ENCODE measurements around the gene VSTM2B.

VSTM2B gene

GRCh38 chr19:29478578-29479565, 46.9 kb upstream of the VSTM2B start:
- Histone ChIP-seq H3K14ac (ENCODE audit: low read length) (peak overlapping the region; percentile 13), H3K4me2 (ENCODE audit: insufficient read depth, low read length, poor library complexity, severe bottlenecking) (no peak overlapping the region), H3K23ac (ENCODE audit: low read depth, low read length, poor library complexity) (peak overlapping the region; percentile 76), H3K18ac (ENCODE audit: low read length) (peak overlapping the region; percentile 62), H3K4me1 (ENCODE audit: control insufficient read depth in 2 of 2, insufficient read depth in 1 of 2, low read depth in 1 of 2, low read length in 2 of 2) (no peaks in the 10 kb centered on the region), H3K9me3 (replicated peaks in 1 of 2; ENCODE audit: control insufficient read depth in 2 of 2, insufficient read depth in 1 of 2, low read depth in 1 of 2, low read length in 2 of 2) (peaks cover 0 to 4% of the 10 kb centered on the region in 2 donors), H3K27ac (replicated peaks; ENCODE audit: low read length) (no peak overlapping the region), H2AK5ac (ENCODE audit: low read depth, low read length) (peak overlapping the region; percentile 40), H2AFZ (ENCODE audit: low read length) (no peak overlapping the region), H3K9ac (ENCODE audit: low read depth, low read length, poor library complexity) (peak overlapping the region; percentile 25), H2BK12ac (ENCODE audit: low read length) (no peak overlapping the region), H4K8ac (ENCODE audit: low read depth, low read length) (no peak overlapping the region), H3K4me3 (ENCODE audit: low read length in 2 of 2) (no peak overlapping the region), H2BK15ac (ENCODE audit: low read length) (peak overlapping the region; percentile 82), H3K27me3 (ENCODE audit: control insufficient read depth in 3 of 3, insufficient read depth in 3 of 3, low read depth in 1 of 3, low read length in 3 of 3) (peaks cover 0 to 7% (median 0%) of the 10 kb centered on the region in 3 experiments), H2BK120ac (ENCODE audit: low read depth, low read length) (no peak overlapping the region), H4K91ac (ENCODE audit: low read depth, low read length, poor library complexity) (no peak overlapping the region), H2BK5ac (ENCODE audit: low read length) (no peak overlapping the region), H3K36me3 (replicated peaks in 1 of 2; ENCODE audit: control insufficient read depth in 2 of 2, insufficient read depth in 2 of 2, low read length in 2 of 2) (no peaks in the 10 kb centered on the region), H3K4ac (ENCODE audit: low read length) (no peak overlapping the region), H3K79me1 (ENCODE audit: low read depth, low read length) (no peaks in the 10 kb centered on the region)
- no CpG with 5 or more reads among the region's 34 CpGs for WGBS, 2 donors (ENCODE audit: extremely low coverage in 2 of 2, insufficient read length in 2 of 2, insufficient replicate concordance in 1 of 2)
- peak; percentile 43 for DNase-seq (ENCODE audit: low spot score)

- Histone ChIP-seq H3K9me3 (replicated peaks in 1 of 2; ENCODE audit: control insufficient read depth in 2 of 2, insufficient read depth in 1 of 2, low read depth in 1 of 2, low read length in 2 of 2) (peaks cover 0 to 4% of the 10 kb centered on the region in 2 donors), H4K8ac (ENCODE audit: low read depth, low read length) (no peak overlapping the region), H2BK5ac (ENCODE audit: low read length) (no peak overlapping the region), H2BK12ac (ENCODE audit: low read length) (no peak overlapping the region), H4K91ac (ENCODE audit: low read depth, low read length, poor library complexity) (no peak overlapping the region), H2BK15ac (ENCODE audit: low read length) (no peak overlapping the region), H3K4me3 (ENCODE audit: low read length in 2 of 2) (no peak overlapping the region), H3K4me2 (ENCODE audit: insufficient read depth, low read length, poor library complexity, severe bottlenecking) (no peak overlapping the region), H3K4me1 (ENCODE audit: control insufficient read depth in 2 of 2, insufficient read depth in 1 of 2, low read depth in 1 of 2, low read length in 2 of 2) (no peaks in the 10 kb centered on the region), H3K23ac (ENCODE audit: low read depth, low read length, poor library complexity) (no peak overlapping the region), H3K36me3 (replicated peaks in 1 of 2; ENCODE audit: control insufficient read depth in 2 of 2, insufficient read depth in 2 of 2, low read length in 2 of 2) (no peaks in the 10 kb centered on the region), H3K27me3 (ENCODE audit: control insufficient read depth in 3 of 3, insufficient read depth in 3 of 3, low read depth in 1 of 3, low read length in 3 of 3) (peaks cover 0 to 4% (median 0%) of the 10 kb centered on the region in 3 experiments), H3K18ac (ENCODE audit: low read length) (no peak overlapping the region), H2AFZ (ENCODE audit: low read length) (no peak overlapping the region), H2AK5ac (ENCODE audit: low read depth, low read length) (no peak overlapping the region), H3K14ac (ENCODE audit: low read length) (no peak overlapping the region), H3K27ac (replicated peaks; ENCODE audit: low read length) (no peak overlapping the region), H3K4ac (ENCODE audit: low read length) (no peak overlapping the region), H3K79me1 (ENCODE audit: low read depth, low read length) (no peaks in the 10 kb centered on the region), H3K9ac (ENCODE audit: low read depth, low read length, poor library complexity) (no peak overlapping the region), H2BK120ac (ENCODE audit: low read depth, low read length) (no peak overlapping the region)
- no peak for DNase-seq (ENCODE audit: low spot score)
- WGBS, 2 donors (ENCODE audit: extremely low coverage in 2 of 2, insufficient read length in 2 of 2, insufficient replicate concordance in 1 of 2), result no CpG with 5 or more reads among the region's 3 CpGs
Observed at GRCh38 chr19:29479941-29480340, 45.9 kb upstream of the VSTM2B start.

- H3K4ac ChIP-seq (ENCODE audit: low read length), result no peak overlapping the region
- peak overlapping the region; percentile 32 for H2BK5ac ChIP-seq (ENCODE audit: low read length)
- no peak overlapping the region for H3K4me3 ChIP-seq (ENCODE audit: low read length in 2 of 2)
- no peaks in the 10 kb centered on the region for H3K4me1 ChIP-seq (ENCODE audit: control insufficient read depth in 2 of 2, insufficient read depth in 1 of 2, low read depth in 1 of 2, low read length in 2 of 2)
- no peak overlapping the region for H4K8ac ChIP-seq (ENCODE audit: low read depth, low read length)
- H4K91ac ChIP-seq (ENCODE audit: low read depth, low read length, poor library complexity), result no peak overlapping the region
- no peak overlapping the region for H3K27ac ChIP-seq (replicated peaks; ENCODE audit: low read length)
- H3K36me3 ChIP-seq (replicated peaks in 1 of 2; ENCODE audit: control insufficient read depth in 2 of 2, insufficient read depth in 2 of 2, low read length in 2 of 2), result no peaks in the 10 kb centered on the region
- no peak for DNase-seq (ENCODE audit: low spot score)
- H2BK120ac ChIP-seq (ENCODE audit: low read depth, low read length), result no peak overlapping the region
- H2BK12ac ChIP-seq (ENCODE audit: low read length), result no peak overlapping the region
- peaks cover 0 to 4% (median 0%) of the 10 kb centered on the region in 3 experiments for H3K27me3 ChIP-seq (ENCODE audit: control insufficient read depth in 3 of 3, insufficient read depth in 3 of 3, low read depth in 1 of 3, low read length in 3 of 3)
- WGBS, 2 donors (ENCODE audit: extremely low coverage in 2 of 2, insufficient read length in 2 of 2, insufficient replicate concordance in 1 of 2), result no CpG with 5 or more reads among the region's 7 CpGs
- H3K79me1 ChIP-seq (ENCODE audit: low read depth, low read length), result no peaks in the 10 kb centered on the region
- no peak overlapping the region for H3K4me2 ChIP-seq (ENCODE audit: insufficient read depth, low read length, poor library complexity, severe bottlenecking)
- H2AFZ ChIP-seq (ENCODE audit: low read length), result no peak overlapping the region
- no peak overlapping the region for H2BK15ac ChIP-seq (ENCODE audit: low read length)
- H3K9me3 ChIP-seq (replicated peaks in 1 of 2; ENCODE audit: control insufficient read depth in 2 of 2, insufficient read depth in 1 of 2, low read depth in 1 of 2, low read length in 2 of 2), result peaks cover 0 to 4% of the 10 kb centered on the region in 2 donors
- peak overlapping the region; percentile 5 for H2AK5ac ChIP-seq (ENCODE audit: low read depth, low read length)
- no peak overlapping the region for H3K18ac ChIP-seq (ENCODE audit: low read length)
- H3K9ac ChIP-seq (ENCODE audit: low read depth, low read length, poor library complexity), result no peak overlapping the region
- peak overlapping the region; percentile 37 for H3K23ac ChIP-seq (ENCODE audit: low read depth, low read length, poor library complexity)
- peak overlapping the region; percentile 59 for H3K14ac ChIP-seq (ENCODE audit: low read length)
Observed at GRCh38 chr19:29480507-29480906, 45.3 kb upstream of the VSTM2B start.

- no peak overlapping the region for H4K91ac ChIP-seq (ENCODE audit: low read depth, low read length, poor library complexity)
Observed at GRCh38 chr19:29482855-29483640, 42.7 kb upstream of the VSTM2B start.

More at GRCh38 chr19:29482855-29483640, 42.7 kb upstream of the VSTM2B start:
- Histone ChIP-seq H3K79me1 (ENCODE audit: low read depth, low read length) (no peaks in the 10 kb centered on the region), H2AK5ac (ENCODE audit: low read depth, low read length) (no peak overlapping the region), H3K4me3 (ENCODE audit: low read length in 2 of 2) (no peak overlapping the region), H3K4ac (ENCODE audit: low read length) (no peak overlapping the region), H3K9ac (ENCODE audit: low read depth, low read length, poor library complexity) (no peak overlapping the region), H3K9me3 (replicated peaks in 1 of 2; ENCODE audit: control insufficient read depth in 2 of 2, insufficient read depth in 1 of 2, low read depth in 1 of 2, low read length in 2 of 2) (peaks cover 0 to 4% of the 10 kb centered on the region in 2 donors), H3K27ac (replicated peaks; ENCODE audit: low read length) (no peak overlapping the region), H2BK15ac (ENCODE audit: low read length) (no peak overlapping the region), H3K14ac (ENCODE audit: low read length) (no peak overlapping the region), H3K36me3 (replicated peaks in 1 of 2; ENCODE audit: control insufficient read depth in 2 of 2, insufficient read depth in 2 of 2, low read length in 2 of 2) (no peaks in the 10 kb centered on the region), H2BK120ac (ENCODE audit: low read depth, low read length) (no peak overlapping the region), H4K8ac (ENCODE audit: low read depth, low read length) (no peak overlapping the region), H3K18ac (ENCODE audit: low read length) (no peak overlapping the region), H2BK12ac (ENCODE audit: low read length) (no peak overlapping the region), H2BK5ac (ENCODE audit: low read length) (no peak overlapping the region), H3K4me2 (ENCODE audit: insufficient read depth, low read length, poor library complexity, severe bottlenecking) (no peak overlapping the region), H2AFZ (ENCODE audit: low read length) (no peak overlapping the region), H3K27me3 (ENCODE audit: control insufficient read depth in 3 of 3, insufficient read depth in 3 of 3, low read depth in 1 of 3, low read length in 3 of 3) (peaks cover 0 to 4% (median 0%) of the 10 kb centered on the region in 3 experiments), H3K4me1 (ENCODE audit: control insufficient read depth in 2 of 2, insufficient read depth in 1 of 2, low read depth in 1 of 2, low read length in 2 of 2) (no peaks in the 10 kb centered on the region), H3K23ac (ENCODE audit: low read depth, low read length, poor library complexity) (no peak overlapping the region)
- no CpG with 5 or more reads among the region's 7 CpGs for WGBS, 2 donors (ENCODE audit: extremely low coverage in 2 of 2, insufficient read length in 2 of 2, insufficient replicate concordance in 1 of 2)
- DNase-seq (ENCODE audit: low spot score), result no peak

Measured in neuronal stem cell (in vitro differentiated cells).